Gastroesophageal sphincter (tissue), 3 donors: ENCODE measurements around the gene KIAA0825.

Source experiments
- POLR2A ChIP-seq, 2 donors: fragments of 450-650 bp; IDR thresholded peaks; one replicate each; pipeline ENCODE4 v1.6.1; 2017; ENCODE audit warnings: antibody characterized with exemption in 2 of 2, mild to moderate bottlenecking in 2 of 2, moderate library complexity in 1 of 2
- TF ChIP-seq, protein P1 (sequence below), 4 experiments: fragments of 200-600 bp in 2 of 4; fragments of 450-650 bp in 2 of 4; sonication (generic) in 1 of 4; IDR thresholded peaks; one replicate each; pipeline ENCODE4 v1.5.1; 2017 to 2019; ENCODE audit warnings: antibody characterized with exemption in 4 of 4, mild to moderate bottlenecking in 2 of 4, moderate library complexity in 2 of 4

DNA sequence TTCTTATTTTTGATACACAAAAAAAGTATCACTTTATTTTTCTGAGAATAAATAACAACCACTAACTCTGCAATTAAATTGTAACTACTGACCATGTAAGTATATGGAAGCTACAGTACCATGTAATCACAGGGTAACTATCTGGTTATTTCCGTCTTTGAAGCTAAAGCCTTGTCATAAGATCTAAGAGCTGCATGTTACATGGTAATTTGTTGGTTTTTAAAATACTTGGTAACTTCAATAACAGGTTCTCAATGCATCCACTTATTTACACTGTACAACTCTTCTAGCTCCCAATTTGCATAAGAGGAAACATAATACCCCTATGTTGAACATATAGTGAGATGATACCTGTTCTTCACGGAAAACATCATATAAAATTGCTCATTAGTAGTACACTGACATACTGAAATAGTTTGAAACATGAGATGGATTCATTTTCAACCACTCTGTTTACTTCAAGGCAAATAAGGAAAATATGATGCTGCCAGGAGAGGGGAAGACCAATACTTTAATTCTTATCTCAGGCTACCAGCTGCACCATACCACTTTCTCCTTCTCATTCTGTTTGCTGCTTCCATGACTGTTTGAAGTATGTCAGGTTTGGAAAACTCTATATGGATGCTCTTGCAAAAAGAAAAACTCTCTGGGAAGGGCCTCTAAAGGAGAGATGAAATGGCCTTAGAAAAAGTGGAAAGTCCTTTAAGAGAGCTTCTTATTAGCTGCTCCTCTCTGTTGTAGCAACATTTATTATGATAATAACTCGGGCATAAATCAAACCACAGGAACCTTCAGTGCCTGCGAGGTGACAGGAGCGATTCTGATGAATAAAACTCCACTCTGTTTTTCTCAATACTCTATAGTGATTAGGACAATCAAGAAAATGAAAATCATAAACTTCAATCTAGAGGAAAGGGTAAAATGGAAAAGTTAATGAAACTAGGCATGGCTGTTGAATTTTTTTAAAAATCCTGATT is 150.2 kb downstream of the KIAA0825 start:
- TF ChIP-seq POLR2A (IDR thresholded peaks at IDR 0.05) = no peak
- TF ChIP-seq, protein P1, sequence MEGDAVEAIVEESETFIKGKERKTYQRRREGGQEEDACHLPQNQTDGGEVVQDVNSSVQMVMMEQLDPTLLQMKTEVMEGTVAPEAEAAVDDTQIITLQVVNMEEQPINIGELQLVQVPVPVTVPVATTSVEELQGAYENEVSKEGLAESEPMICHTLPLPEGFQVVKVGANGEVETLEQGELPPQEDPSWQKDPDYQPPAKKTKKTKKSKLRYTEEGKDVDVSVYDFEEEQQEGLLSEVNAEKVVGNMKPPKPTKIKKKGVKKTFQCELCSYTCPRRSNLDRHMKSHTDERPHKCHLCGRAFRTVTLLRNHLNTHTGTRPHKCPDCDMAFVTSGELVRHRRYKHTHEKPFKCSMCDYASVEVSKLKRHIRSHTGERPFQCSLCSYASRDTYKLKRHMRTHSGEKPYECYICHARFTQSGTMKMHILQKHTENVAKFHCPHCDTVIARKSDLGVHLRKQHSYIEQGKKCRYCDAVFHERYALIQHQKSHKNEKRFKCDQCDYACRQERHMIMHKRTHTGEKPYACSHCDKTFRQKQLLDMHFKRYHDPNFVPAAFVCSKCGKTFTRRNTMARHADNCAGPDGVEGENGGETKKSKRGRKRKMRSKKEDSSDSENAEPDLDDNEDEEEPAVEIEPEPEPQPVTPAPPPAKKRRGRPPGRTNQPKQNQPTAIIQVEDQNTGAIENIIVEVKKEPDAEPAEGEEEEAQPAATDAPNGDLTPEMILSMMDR (IDR thresholded peaks at IDR 0.05) = no peak
